RKO (cell line): Measurements from ENCODE around the gene NELL1.

Source experiments
- DNase-seq: peaks from one replicate; pipeline ENCODE4 v3.0.0-alpha.2; 2016; ENCODE audit warnings: low spot score

NELL1 gene

DNA sequence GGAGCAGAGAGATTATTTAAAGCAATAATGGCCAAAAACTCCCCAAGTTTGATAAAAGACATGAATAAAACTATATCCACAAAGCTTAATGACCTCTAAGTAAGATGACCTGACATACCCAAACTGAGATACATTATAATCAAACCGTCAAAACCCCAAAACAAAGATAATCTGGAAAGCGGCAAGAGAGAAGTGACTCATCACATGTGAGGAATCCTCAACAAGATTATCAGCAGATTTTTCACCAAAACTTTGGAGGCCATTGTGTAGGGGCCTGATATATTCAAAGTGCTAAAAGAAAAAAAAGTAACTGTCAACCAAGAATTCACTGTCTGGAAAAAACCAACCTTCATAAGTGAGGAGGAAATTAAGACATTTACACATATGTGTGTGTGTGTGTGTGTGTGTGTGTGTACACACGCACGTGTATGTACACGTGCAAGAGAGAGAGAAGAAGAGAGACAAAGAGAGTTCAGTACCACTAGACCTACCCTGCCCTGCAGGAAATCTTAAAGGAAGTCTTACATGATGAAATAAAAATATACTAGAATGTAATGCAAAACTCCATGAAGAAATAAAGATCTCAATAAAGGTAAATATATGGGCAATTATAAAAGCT is 752.4 kb downstream of the NELL1 start:
- DNase-seq = no peak

DNA sequence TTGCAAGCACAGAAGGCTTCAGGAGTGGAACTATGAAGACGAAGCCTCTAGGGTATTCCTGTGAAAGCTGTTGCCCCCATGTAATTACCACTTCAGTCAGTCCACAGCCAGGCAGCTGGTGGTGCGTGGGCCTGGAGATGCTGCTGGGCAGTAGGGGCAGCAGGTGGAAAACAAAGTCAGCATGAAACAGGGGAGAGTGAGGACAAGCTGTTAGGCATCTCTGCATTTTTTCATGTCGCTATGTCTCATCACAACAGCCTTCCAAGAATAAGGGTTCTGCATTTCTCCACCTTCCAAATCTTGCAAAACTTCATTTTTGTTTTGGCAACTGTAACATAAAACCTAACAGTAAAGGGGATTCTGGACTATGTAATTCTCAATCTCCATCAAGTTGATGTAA is 757.5 kb downstream of the NELL1 start:
- no peak for DNase-seq

DNA sequence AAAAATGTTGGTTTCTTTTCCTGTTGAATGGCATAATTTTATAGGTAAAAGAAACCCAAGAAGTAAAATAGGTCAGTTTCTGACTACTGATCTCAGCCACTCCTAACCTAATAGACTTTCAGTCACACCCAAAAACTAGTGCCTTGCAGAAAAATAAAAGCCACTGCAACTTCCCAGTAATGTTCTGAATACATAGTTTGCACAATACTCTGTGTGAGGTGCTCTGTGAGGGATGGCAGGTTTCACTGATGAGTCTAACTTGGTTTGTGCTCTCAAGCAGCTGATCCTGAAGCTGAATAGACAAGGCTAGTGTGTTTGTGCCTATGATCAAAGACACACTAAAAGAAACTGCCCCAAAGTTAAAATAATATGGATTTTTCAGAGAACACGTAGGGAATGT is 758.3 kb downstream of the NELL1 start:
- no peak for DNase-seq

DNA sequence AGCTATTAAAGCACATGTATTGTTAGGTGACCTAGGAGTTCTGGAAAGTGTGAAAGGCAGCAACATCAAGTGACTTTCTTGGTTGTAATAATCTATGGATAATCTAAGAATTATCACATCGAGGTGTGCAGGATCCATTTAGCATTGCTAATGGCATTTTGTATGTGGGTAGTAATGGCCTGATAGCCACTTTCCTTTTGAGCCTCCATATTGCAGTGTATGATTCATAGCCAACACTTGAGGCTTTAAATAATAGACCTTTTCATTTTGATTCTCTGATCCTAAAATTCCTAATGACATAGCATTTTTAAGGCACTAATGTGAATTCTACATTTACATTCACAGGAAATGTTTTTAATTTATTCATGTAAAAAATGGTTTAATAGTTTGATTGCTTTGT is 759.4 kb downstream of the NELL1 start:
- DNase-seq = no peak

DNA sequence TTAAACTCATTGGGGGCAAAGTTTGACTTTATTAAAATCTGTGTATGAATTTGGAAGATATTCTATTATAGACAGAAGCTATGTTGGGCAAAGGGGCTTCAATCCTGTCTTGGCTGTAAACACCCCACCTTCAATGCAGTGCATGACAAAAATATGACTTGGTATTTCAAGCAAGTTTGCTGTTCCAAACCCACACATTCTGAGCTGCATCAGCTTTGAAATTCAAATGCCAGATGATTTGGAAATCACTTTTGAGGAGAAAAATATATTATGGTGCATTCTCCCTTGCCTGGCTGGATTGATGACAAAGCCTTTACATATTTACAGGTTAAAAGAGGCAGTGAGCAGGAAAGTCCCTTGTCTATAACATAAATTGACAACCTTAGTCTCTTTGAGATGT is 760.0 kb downstream of the NELL1 start:
- no peak for DNase-seq

DNA sequence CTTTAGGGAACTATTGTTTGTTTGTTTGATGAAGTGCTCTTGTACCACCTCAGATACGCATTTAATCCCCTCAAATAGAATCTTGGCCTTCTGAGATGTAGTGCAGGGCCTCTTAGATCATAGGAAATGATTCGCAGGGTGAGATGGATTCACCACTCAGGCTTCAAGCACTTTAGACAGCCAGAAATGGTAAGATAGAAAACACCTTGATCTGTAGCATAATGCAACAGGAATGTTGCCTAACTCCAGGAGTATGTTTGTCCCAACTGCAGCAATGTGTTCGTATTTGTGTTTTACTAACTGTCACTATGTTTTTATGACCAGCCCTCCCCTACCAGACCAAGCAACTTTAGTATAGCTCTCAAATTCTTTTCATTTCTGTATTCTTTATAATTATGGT is 761.2 kb downstream of the NELL1 start:
- no peak for DNase-seq

DNA sequence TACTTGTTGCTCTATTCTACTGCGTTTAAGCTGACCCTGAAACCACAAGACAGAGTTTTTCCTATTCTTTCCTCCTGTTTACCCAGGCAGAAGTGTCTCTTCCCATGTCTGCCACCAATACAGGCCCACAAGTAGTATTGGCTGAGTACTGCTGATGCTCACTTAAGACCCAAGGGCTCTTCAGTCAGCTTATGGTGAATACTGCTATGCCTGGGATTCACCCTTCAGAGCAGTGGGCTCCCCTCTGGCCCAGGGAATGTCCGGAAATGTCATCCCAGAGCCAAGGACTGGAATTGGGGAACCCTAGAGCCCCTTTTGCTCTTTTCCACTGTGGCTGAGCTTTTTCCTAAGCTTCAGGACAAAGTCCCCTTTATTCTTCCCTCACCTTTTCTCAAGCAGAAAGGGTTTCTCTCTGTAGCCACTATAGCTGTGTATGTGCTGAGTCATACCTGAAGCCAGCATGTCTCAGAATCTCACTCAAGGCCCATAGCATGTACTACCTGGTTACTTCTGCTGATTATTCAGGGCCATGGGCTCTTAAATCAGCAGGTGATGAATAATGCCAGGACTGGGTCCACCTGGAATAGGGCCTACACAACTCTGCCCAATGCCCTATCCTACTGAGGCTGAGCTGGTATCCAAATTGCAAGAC is 777.7 kb downstream of the NELL1 start:
- DNase-seq = no peak

DNA sequence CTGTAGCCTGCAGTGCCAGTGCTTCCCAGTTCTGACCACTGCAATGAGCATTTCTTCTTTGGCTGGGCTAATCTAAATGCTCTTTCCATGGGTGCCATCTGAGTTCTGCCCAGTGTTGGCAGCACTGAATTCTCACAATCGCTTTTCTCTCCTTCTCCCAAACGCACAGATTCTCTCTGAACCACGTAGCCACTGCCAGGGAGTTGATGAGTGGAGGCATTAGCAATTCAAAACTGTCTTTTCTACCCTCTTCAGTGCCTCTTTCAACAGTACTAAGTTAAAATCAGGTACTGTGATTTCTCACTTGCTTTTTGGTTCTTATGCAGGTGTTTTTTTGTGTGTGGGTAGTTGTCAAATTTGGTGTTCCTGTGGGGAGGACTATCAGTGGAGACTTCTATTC is 778.5 kb downstream of the NELL1 start:
- no peak for DNase-seq

DNA sequence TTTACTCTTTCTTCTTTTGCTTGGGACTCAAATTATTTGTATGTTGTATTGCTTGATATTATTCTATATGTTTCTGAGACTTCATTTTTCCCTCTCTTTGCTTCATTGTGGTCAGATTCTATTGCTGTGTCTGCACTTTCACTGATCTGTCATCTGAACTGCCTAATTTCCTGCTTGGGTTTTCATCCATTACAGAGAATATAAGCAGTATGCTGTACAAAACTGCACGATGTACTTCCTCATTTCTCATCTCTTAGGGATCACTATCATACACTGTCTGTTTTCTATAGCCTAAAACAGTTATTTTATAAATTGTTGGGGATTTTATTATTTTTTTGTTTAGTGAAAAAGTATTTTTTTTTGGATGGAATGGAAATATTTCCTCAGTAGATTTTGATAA is 786.8 kb downstream of the NELL1 start:
- no peak for DNase-seq

DNA sequence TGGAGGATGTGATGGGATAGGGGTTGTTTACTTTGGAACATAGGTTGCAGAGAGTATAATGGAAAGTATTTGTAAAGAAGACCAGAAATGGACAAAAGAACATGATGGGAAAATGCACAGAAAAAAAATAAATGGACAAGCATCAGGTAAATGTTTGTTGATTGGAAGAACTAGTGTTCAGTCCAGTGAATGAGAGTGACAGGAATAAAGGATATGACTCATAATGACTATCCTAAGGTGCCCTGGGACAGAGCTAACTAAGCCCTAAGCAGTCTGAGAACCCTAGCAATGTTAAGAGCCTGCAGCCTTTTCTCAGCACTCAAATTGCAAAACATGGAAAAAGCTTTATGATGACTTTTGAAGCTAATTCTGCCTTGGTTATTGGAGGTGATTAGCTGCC is 790.7 kb downstream of the NELL1 start:
- peak; percentile 55 for DNase-seq

DNA sequence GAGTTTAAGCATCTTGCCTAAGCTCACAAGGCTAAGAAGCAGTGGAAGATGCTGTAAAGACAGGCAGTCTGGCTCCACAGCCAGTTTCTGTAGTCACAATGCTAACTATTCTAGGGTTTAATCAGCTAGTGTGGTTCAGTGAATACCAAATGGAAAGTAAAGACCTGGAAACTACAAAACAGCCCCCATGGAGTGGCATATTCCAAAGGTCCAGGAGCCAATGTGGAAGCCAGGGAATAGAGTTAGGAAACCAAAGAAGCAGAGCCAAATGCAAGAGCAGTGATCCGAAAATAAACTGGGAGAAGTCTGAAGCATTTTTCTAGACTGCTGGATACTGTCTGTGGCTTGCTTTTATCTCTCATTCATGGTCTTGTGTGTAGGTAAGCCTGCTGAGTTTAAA is 792.3 kb downstream of the NELL1 start:
- no peak for DNase-seq

DNA sequence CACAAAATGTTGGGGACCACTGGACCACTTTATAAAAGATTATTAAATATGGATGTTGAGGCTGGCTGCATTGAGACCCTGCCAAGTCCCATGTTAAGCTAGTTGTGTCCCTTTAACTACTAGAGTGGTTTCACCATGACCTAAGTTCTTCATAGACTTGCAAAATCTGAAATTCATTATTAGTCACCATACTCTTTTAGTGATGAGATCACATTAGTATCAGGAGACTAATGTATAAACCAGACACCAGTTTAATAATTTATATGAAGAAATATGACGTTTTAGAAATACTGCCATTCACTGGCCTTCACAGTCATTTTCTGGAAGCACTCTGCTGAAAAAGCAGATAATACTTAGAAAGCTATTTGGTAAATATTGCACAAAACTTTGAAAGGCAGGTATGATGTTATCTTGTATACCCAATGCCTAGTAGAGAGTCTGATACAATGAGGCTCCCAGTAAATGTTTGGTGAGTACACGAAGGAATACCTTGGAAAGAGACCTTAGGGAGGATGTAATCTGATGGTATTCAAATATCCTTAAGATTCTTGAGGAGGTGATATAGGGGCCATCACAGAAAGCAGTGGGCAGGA is 795.3 kb downstream of the NELL1 start:
- peak; percentile 3 for DNase-seq

DNA sequence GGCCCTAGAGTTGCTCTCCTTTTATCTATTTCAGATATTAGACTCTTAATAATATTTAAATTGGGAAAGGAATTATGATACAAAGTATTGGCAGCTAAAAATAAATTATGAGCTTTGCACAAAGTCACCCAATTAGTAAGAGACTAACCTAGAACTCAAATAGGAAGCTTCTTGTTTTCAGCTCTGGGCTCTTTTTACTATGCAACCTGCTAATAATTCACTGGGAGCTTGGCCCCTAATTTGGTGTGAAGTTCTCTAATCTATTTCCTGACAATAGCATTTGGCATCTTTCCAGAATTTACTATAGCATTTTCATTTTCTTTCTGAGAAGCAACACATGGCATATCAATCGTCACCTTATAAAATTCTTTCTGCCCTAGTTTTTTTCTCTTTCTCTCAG is 795.8 kb downstream of the NELL1 start:
- no peak for DNase-seq

DNA sequence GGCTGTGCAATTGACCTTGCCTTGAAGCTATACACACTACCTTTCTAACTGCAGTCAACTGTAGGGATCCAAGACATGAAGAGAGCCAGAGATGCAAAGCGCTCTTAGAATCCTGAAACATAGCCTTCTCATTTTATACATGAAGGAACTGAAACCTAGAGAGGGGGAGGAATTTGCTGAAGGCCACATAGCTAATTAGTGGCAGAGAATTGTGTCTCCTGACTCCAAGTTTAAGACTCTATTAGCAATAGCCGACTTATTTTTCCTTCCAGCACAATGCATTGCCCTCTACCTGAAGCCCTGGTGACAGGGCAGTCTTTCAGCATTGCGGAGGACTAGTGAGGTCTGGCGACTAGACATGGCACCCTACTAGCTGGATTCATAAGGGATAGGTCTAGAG is 796.5 kb downstream of the NELL1 start:
- DNase-seq = no peak

DNA sequence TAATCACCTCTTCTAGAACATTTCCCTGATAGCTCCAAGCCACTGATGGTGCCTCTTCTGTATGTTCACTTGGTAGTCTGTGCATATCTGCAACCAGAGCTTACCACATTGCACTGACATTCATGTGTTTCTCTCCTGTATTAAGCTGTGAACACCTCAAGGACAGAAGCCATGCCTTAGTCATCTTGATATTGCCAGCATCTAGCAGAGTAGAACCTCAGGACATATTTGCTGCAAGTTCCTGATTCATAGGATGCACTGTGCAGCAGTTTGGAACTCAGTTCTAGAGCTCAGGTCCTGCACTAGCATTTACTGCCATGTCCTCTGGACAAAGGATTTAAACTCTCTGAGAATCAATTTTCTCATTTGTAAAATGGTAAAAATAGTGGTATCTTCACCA is 801.1 kb downstream of the NELL1 start:
- no peak for DNase-seq

DNA sequence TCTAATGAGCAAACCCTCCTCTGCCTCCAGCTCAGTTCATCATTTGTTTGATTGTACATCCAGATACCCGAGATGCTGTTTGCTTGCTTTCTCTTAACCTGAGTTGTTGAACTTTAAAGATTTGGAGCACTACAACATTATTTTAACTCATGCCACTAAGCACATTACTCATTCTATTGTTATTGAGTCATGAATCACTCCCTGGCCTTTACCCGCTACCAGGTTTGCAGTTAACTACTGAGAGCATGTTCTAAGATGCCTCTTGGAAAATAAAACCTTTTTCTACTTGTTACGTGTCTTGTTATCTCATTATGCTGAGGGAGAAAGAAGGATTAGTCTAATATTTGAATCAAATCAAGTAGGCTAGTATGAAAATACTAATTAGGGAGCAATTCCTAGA is 802.9 kb downstream of the NELL1 start:
- peak; percentile 38 for DNase-seq

DNA sequence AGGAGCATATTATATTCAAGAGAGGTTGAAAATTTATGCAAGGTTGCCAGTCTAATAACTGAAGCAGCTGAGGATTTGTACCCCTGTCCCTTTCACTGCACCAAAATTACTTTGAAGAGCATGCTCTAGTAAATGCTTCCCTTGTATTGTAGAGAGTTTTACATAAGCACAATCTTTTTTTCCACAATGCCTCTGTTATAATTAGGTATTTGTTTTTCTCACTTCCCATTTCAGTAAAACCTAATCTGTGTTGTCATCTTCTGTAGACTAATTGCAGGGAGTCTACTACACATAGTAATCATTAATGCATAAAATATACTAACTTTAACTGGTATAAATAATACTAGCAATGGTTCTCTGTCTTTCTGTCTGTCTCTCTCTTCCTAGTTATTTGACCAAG is 805.1 kb downstream of the NELL1 start:
- no peak for DNase-seq

DNA sequence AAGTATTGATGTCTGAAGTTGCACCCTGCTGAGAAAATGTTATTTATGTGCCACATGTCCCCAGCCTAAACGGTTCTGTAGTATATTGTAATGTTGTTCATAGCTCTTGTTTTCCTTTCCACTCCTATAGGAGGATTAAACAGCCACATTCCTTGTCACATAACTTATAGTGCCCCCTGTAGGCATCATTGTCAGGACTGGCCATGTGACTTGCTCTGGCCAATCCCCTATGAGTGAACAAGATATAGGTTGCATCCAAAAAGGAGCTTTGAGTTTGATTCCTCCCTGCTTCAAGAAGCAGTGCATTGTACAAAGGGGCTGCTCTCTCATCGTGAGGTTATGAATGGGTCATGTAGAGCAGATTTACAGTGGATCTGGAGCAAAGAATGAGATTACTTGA is 805.9 kb downstream of the NELL1 start:
- no peak for DNase-seq

DNA sequence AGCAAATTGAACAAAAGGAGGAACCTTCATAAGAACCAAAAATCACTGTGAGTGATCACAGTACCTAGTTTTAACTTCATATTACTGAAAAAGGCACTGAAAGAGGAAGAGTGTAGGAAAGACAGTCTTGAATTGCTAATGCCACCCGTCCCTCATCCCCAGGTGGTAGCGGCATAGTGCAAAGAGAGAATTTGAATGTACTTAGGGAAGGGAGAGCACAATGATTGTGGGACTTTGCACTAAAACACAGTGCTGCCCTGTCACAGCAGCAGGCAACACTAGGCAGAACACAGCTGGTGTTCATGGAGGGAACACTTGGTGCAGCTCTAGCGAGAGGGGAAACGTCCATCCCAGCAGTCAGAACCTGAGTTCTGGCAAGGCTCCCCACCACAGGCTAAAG is 807.2 kb downstream of the NELL1 start:
- DNase-seq = no peak

DNA sequence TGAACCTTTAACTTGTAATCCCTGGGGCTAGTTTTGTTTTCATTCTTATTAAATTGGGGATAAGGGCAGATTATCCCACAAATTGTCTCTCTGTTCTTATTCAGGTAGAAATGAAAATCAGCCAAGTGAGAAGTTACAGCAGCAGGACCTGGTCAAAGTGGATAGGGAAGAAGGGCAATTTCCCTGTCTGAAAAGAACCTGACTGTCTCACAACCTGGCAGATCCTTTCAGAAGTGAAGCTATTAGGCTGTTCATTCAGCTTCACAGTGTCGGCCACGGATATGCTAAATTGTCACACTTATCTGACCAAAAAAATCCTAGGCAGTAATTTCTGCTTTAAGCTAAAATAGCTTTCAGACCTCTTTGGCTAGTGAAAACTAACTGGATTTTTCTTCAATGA is 810.9 kb downstream of the NELL1 start:
- DNase-seq = no peak

DNA sequence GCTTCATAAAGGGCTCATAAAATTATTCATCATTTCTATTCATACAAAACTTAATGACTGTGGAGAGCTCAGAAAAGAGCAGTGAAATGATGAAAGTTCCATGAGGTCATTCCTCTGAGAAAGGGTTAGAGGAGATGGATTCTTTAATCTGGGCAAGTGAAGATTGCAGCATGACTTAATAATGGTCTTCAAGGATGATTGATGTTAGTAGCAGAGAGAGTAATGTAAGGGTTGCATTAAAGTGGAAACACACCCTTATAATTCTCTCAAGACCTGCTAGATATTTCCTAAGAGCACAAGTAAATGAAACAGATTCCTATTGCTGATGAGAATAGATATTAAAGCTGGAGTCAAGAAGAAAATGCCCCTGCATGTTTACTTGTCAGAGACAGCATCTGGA is 811.9 kb downstream of the NELL1 start:
- no peak for DNase-seq

DNA sequence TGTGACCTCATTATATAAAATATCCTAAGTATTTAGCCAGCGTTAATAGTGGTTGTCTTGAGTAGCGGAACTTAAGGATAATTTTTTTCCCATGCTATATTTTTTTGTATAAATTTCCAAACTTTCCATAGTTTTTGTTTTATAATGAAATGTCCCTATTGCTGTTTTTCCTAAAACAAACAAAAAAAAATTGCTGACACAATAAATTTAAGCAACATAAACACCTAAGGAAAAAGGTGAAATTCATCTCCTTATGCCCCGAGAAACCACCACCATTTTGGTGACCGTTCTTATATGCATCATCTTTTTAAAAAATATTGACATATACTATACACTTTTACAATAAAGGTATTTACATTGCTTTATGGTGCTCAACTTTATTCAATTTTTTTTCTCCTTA is 814.7 kb downstream of the NELL1 start:
- DNase-seq = no peak

DNA sequence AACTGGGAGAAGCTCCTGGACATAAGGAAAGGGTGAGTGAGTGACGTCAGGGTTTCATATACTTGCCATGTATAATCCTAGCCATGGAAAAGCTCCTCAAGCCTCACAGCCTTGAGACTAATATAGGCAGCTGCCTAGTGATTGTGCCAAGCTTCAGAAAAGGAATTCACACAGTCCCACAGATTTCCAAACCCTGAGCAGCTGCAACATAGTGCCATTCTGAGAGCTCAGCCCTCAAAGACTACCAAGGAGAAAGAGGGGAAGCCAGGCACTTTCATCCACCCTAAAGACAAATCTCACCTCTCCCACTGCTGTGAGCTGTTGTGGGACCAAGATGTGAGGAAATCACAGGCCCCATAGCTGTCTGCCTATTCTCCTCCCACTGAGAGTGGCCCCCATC is 815.6 kb downstream of the NELL1 start:
- DNase-seq = no peak

DNA sequence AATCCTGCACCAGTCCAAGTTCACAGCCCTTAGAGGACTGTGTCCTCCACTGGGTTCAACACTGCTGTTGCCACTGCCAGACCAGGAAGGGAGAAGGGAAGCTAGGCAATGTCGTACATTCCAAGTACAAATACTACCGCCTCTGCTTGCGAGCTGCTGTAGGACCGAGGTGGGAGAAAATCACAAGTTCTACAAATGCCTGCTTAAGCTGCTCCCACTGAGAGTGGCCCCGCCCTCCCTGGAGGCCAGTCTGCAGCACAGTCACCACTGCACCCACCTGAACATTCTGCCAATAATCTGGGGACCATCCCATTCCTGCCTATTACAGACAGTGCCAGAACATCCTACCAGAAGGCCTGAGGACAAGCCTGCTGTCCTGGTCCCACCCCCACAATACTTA is 816.0 kb downstream of the NELL1 start:
- DNase-seq = no peak
